ENCODE data around the gene PDS5A.

PDS5A gene

GRCh38 chr4:39852636-39853035 lies 125.1 kb downstream of the PDS5A start:
- CTCF ChIA-PET, result interaction anchor here (0.7 kb wide), 1 partner anchor 1088 kb away, joined by 3 read pairs; no protein-coding TSS in a partner anchor
- POLR2A ChIA-PET, result no interaction called here
- Histone ChIP-seq H3K9me3 (ENCODE audit: control insufficient read depth, insufficient read depth, low read depth, low read length) (no peaks in the 10 kb centered on the region), H3K27ac (ENCODE audit: extremely low read depth, low read depth, low read length) (no peak overlapping the region), H3K4me3 (ENCODE audit: low read depth, low read length) (no peak overlapping the region), H3K36me3 (ENCODE audit: control insufficient read depth in 2 of 2, insufficient read depth in 1 of 2, low read length in 2 of 2) (peaks cover 0 to 50% of the 10 kb centered on the region in 2 experiments; a peak in 2 of 3 replicates), H3K4me1 (ENCODE audit: control insufficient read depth, insufficient read depth, low read length) (no peaks in the 10 kb centered on the region)
- no peak for TF ChIP-seq CTCF (tag by site-specific recombination; IDR thresholded peaks at IDR 0.05)
- no peak for TF ChIP-seq ZNF18 (tag by site-specific recombination; IDR thresholded peaks at IDR 0.05)
- TF ChIP-seq BCL11B (tag by site-specific recombination; IDR thresholded peaks at IDR 0.05; ENCODE audit: low read depth), result no peak
- no peak for TF ChIP-seq GLI4 (tag by site-specific recombination; IDR thresholded peaks at IDR 0.05)
- TF ChIP-seq ZNF521 (tag by site-specific recombination; IDR thresholded peaks at IDR 0.05), result no peak
- no peak for TF ChIP-seq ZNF211 (tag by site-specific recombination; IDR thresholded peaks at IDR 0.05; ENCODE audit: low read depth)
- TF ChIP-seq ZNF639 (tag by site-specific recombination; IDR thresholded peaks at IDR 0.05), result no peak
- no peak for TF ChIP-seq SP2 (tag by site-specific recombination; IDR thresholded peaks at IDR 0.05)
- no peak for TF ChIP-seq ZBTB1 (tag by site-specific recombination; IDR thresholded peaks at IDR 0.05)
- no peak for TF ChIP-seq ZNF266 (tag by site-specific recombination; IDR thresholded peaks at IDR 0.05; ENCODE audit: low read depth)

- POLR2A ChIA-PET, result no interaction called here
- CTCF ChIA-PET, result interaction anchor here (0.6 kb wide), 1 partner anchor 169 kb away, joined by 3 read pairs; no protein-coding TSS in a partner anchor
These were observed 127.0 kb downstream of the PDS5A start for GRCh38 chr4:39850727-39851126.

GRCh38 chr4:39846705-39847104 lies 131.0 kb downstream of the PDS5A start:
- Histone ChIP-seq H3K27ac (ENCODE audit: extremely low read depth, low read depth, low read length) (no peak overlapping the region), H3K4me1 (ENCODE audit: control insufficient read depth, insufficient read depth, low read length) (no peaks in the 10 kb centered on the region), H3K9me3 (ENCODE audit: control insufficient read depth, insufficient read depth, low read depth, low read length) (no peaks in the 10 kb centered on the region), H3K36me3 (ENCODE audit: control insufficient read depth in 2 of 2, insufficient read depth in 1 of 2, low read length in 2 of 2) (peaks cover 3 to 60% of the 10 kb centered on the region in 2 experiments), H3K4me3 (ENCODE audit: low read depth, low read length) (no peak overlapping the region)
- ChIA-PET CTCF (no interaction called here), POLR2A (no interaction called here)
- TF ChIP-seq ZNF768 (tag by site-specific recombination; IDR thresholded peaks at IDR 0.05) (no peak), ZNF555 (tag by site-specific recombination; conservative IDR thresholded peaks at IDR 0.05) (no peak), ZNF335 (tag by site-specific recombination; conservative IDR thresholded peaks at IDR 0.05) (no peak), KLF17 (tag by site-specific recombination; IDR thresholded peaks at IDR 0.05) (no peak)

More at GRCh38 chr4:39850727-39851126, 127.0 kb downstream of the PDS5A start:
- H3K4me1 ChIP-seq (ENCODE audit: control insufficient read depth, insufficient read depth, low read length), result no peaks in the 10 kb centered on the region
- H3K36me3 ChIP-seq (ENCODE audit: control insufficient read depth in 2 of 2, insufficient read depth in 1 of 2, low read length in 2 of 2), result peaks cover 0 to 52% of the 10 kb centered on the region in 2 experiments; a peak in 2 of 3 replicates
- no peak overlapping the region for H3K4me3 ChIP-seq (ENCODE audit: low read depth, low read length)
- no peak overlapping the region for H3K27ac ChIP-seq (ENCODE audit: extremely low read depth, low read depth, low read length)
- H3K9me3 ChIP-seq (ENCODE audit: control insufficient read depth, insufficient read depth, low read depth, low read length), result no peaks in the 10 kb centered on the region
- no peak for TF ChIP-seq ZNF548 (tag by site-specific recombination; IDR thresholded peaks at IDR 0.05)
- TF ChIP-seq ZNF37A (tag by site-specific recombination; IDR thresholded peaks at IDR 0.05), result no peak
- no peak for TF ChIP-seq ZNF449 (tag by site-specific recombination; IDR thresholded peaks at IDR 0.05)
- no peak for TF ChIP-seq IKZF3 (tag by site-specific recombination; IDR thresholded peaks at IDR 0.05)
- TF ChIP-seq MZF1 (tag by site-specific recombination; IDR thresholded peaks at IDR 0.05; ENCODE audit: borderline replicate concordance), result no peak
- no peak for TF ChIP-seq KLF7 (tag by site-specific recombination; IDR thresholded peaks at IDR 0.05; ENCODE audit: borderline replicate concordance)
- TF ChIP-seq ZNF2 (tag by site-specific recombination; IDR thresholded peaks at IDR 0.05), result no peak
